Activated CD4-positive, alpha-beta T cell treated with anti-CD3 and anti-CD28 coated beads, Interleukin-2, amount 50 U/mL, for 48 hours (primary cell): ENCODE data around the gene LHX2.

Experiments used
- DNase-seq, 2 experiments: peaks; one replicate each; pipeline ENCODE4 v3.0.0-alpha.2; 2020

LHX2 gene

DNA sequence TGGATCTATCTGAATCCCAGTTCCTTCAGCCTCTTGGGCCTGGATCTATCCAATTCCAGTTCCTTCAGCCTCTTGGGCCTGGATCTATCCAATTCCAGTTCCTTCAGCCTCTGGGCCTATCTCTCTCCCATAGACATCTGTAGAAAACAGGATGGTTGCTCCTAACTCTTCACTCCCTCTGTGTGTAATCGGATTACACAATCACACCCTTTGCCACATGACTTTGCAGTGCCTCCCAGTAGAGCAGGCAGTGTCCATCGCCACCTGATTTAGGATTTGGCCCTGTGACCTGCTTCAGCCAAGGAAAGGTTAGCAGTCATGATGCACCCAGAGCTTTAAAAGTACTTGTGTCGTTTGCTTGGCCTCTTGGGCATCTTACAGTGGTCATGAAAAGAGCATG is 56.7 kb downstream of the LHX2 start:
- no peak for DNase-seq

GRCh38 chr9:124074746-124075145 is 63.2 kb downstream of the LHX2 start:
- no peak for DNase-seq

- DNase-seq, result no peak
Observed at GRCh38 chr9:124075761-124076160, 64.2 kb downstream of the LHX2 start.

- DNase-seq, result no peak
Observed at GRCh38 chr9:124077915-124078572, 66.5 kb downstream of the LHX2 start.

DNA sequence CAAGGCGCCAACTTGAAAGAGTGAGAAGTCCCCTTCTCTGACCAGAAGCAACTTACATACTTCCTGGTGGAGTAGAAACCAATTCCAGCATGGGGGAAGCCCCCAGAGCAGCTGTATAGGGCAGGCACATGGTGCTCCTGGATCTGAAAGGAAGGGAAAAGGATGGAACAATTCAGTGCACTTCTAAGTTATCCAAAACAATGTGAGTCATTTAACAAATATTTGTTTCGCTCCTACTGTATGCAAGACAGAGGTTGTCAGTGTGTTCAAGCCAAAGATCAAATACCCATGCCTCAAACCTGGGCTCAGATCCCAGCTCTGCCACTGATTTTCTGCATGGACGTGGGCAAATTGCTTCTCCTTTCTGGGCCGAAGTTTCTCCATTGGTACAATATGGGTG is 67.1 kb downstream of the LHX2 start:
- DNase-seq, result no peak

- DNase-seq, result no peak
Observed at GRCh38 chr9:124079176-124079925, 67.8 kb downstream of the LHX2 start.

DNA sequence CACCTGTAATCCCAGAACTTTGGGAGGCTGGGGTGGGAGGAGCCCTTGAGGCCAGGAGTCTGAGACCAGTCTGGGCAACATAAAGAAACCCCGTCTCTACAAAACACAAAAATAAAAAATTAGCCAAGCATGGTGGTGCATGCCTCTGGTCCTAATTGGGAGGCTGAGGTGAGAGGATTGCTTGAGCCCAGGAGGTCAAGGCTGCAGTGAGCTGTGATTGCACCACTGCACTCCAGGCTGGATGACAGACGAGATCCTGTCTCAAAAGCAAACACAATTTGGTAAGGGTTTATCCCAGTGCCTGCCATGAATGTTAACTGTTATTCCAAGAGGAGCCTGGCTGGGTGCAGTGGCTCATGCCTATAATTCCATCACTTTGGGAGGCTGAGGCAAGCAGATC is 71.1 kb downstream of the LHX2 start:
- no peak for DNase-seq
